ENCODE measurements around the gene HSD17B2.

Gene HSD17B2

GRCh38 chr16:81995651-81996050 lies 39.4 kb upstream of the HSD17B2 start:
- TF ChIP-seq TAF1 (IDR thresholded peaks at IDR 0.05; ENCODE audit: borderline replicate concordance, insufficient read depth, low read length) = no peak
- TF ChIP-seq POLR2AphosphoS5 (IDR thresholded peaks at IDR 0.05; ENCODE audit: low read depth, low read length) = no peak
- no peak for TF ChIP-seq SIN3A (IDR thresholded peaks at IDR 0.05; ENCODE audit: borderline replicate concordance, insufficient read depth, low read length)
- TF ChIP-seq, protein P1, sequence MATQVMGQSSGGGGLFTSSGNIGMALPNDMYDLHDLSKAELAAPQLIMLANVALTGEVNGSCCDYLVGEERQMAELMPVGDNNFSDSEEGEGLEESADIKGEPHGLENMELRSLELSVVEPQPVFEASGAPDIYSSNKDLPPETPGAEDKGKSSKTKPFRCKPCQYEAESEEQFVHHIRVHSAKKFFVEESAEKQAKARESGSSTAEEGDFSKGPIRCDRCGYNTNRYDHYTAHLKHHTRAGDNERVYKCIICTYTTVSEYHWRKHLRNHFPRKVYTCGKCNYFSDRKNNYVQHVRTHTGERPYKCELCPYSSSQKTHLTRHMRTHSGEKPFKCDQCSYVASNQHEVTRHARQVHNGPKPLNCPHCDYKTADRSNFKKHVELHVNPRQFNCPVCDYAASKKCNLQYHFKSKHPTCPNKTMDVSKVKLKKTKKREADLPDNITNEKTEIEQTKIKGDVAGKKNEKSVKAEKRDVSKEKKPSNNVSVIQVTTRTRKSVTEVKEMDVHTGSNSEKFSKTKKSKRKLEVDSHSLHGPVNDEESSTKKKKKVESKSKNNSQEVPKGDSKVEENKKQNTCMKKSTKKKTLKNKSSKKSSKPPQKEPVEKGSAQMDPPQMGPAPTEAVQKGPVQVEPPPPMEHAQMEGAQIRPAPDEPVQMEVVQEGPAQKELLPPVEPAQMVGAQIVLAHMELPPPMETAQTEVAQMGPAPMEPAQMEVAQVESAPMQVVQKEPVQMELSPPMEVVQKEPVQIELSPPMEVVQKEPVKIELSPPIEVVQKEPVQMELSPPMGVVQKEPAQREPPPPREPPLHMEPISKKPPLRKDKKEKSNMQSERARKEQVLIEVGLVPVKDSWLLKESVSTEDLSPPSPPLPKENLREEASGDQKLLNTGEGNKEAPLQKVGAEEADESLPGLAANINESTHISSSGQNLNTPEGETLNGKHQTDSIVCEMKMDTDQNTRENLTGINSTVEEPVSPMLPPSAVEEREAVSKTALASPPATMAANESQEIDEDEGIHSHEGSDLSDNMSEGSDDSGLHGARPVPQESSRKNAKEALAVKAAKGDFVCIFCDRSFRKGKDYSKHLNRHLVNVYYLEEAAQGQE (IDR thresholded peaks at IDR 0.05; ENCODE audit: insufficient read depth in 1 of 2, low read depth in 2 of 2, low read length in 2 of 2) = no peak
- TF ChIP-seq FOXP2 (optimal IDR thresholded peaks at IDR 0.05; ENCODE audit: borderline replicate concordance, extremely low read depth, extremely low read length, insufficient read depth) = no peak

DNA sequence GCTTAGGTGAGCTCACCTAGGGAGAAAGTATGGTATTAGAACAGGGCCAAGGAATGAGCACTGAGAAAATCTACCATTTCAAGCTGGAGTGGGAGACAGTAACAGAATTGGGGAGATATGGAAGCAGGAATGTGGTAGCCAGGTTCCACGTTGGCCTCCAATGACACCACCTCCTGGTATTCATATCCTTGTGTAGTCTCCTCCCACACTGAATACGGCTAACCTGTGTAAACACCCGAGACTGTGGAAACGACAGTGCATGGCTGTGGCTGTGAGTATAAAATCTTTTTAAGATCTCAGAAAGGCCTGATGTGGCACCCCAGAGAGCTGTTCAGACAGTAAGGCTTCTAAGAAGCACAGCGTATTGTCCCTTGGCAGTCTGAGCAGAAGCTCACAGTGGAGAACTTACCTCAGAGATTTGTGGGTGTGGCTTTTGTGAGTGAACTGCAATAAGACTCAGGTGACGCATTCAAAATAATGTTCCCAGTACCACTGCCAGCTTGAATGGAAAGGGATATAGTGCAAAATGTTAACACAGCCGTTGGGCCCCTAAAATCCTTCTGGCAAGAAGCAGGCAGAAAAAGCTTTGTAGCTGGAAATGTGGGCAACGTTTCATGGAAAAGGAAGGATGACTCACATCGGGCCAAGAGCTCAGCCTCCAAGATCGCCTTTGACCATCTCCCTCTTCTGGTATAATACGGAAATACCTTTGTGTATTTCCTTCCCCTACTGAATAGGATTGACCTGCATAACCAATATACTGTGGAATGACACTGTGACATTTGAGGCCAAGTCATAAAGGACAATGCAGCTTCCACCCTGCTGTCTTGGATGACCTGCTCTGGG lies 38.2 kb upstream of the HSD17B2 start:
- TF ChIP-seq, protein P1 (IDR thresholded peaks at IDR 0.05; ENCODE audit: insufficient read depth in 1 of 2, low read depth in 2 of 2, low read length in 2 of 2) = no peak
- no peak for TF ChIP-seq POLR2AphosphoS5 (IDR thresholded peaks at IDR 0.05; ENCODE audit: low read depth, low read length)
- TF ChIP-seq FOXP2 (optimal IDR thresholded peaks at IDR 0.05; ENCODE audit: borderline replicate concordance, extremely low read depth, extremely low read length, insufficient read depth) = no peak
- TF ChIP-seq SIN3A (IDR thresholded peaks at IDR 0.05; ENCODE audit: borderline replicate concordance, insufficient read depth, low read length) = no peak
- no peak for TF ChIP-seq TAF1 (IDR thresholded peaks at IDR 0.05; ENCODE audit: borderline replicate concordance, insufficient read depth, low read length)

DNA sequence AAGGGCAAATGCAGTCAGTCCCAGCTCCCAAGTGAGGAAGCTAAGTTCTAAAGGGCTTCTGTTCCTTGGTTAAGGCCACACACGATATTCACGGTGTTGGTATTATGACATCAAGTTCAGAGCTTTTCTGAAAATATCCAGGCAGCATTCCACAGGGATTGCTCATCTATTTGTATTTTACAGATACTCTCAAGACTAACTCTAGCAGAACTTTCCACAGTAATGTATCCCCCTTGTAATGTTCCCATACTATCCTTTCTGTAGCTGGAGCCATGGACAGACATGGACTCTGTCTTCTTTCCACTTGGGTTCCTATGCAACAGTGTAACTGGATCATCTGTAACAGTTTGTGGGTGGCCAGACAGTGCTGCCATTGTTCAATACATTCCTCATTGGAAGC lies 37.3 kb upstream of the HSD17B2 start:
- TF ChIP-seq POLR2AphosphoS5 (IDR thresholded peaks at IDR 0.05; ENCODE audit: low read depth, low read length) (no peak), SIN3A (IDR thresholded peaks at IDR 0.05; ENCODE audit: borderline replicate concordance, insufficient read depth, low read length) (no peak), FOXP2 (optimal IDR thresholded peaks at IDR 0.05; ENCODE audit: borderline replicate concordance, extremely low read depth, extremely low read length, insufficient read depth) (no peak), TAF1 (IDR thresholded peaks at IDR 0.05; ENCODE audit: borderline replicate concordance, insufficient read depth, low read length) (no peak)
- TF ChIP-seq, protein P1 (IDR thresholded peaks at IDR 0.05; ENCODE audit: insufficient read depth in 1 of 2, low read depth in 2 of 2, low read length in 2 of 2) = no peak

- TF ChIP-seq, protein P1 (IDR thresholded peaks at IDR 0.05; ENCODE audit: insufficient read depth in 1 of 2, low read depth in 2 of 2, low read length in 2 of 2) = no peak
- no peak for TF ChIP-seq POLR2AphosphoS5 (IDR thresholded peaks at IDR 0.05; ENCODE audit: low read depth, low read length)
- no peak for TF ChIP-seq FOXP2 (optimal IDR thresholded peaks at IDR 0.05; ENCODE audit: borderline replicate concordance, extremely low read depth, extremely low read length, insufficient read depth)
- TF ChIP-seq SIN3A (IDR thresholded peaks at IDR 0.05; ENCODE audit: borderline replicate concordance, insufficient read depth, low read length) = no peak
- TF ChIP-seq TAF1 (IDR thresholded peaks at IDR 0.05; ENCODE audit: borderline replicate concordance, insufficient read depth, low read length) = no peak
Observed at GRCh38 chr16:82002831-82003230, 32.2 kb upstream of the HSD17B2 start.
